ENCODE data around the gene RNF227.

Gene RNF227

DNA sequence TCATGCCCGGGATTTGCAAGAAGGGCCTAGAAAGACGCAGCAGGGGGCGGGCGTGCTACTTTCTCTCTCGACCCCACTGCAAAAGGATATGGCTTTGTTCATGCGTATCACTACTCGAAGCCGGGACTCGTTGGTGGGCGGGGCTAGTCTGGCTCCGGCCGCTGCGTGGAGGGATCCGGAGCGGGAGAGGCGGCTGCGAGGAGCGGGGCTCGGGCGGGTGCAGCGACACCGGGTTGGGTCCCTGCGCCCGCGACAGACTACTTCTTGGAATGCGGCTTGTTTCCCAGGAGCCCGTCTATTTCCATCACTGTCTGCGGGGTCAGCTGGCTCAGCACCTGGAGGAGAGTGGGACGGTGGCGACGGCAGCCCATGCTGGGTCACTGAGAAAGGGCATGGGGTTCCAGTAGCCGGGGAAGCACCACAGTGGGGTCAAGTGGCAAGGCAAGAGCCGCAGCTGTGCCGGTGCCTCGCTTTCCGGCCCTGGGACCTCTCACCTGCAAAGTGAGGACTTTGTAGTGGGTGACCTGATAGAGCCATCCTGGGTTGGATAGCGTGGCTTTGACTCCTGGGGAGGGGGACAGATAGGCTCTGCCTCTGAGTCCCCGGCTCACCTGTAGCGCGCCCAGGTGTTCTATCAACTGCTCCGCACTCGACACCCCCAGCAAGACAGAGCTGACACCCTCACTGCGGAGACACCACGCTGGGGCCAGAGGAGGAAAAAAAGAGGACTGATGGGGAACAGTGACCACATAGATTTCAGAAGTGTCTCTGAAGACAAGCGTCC lies 6.9 kb upstream of the RNF227 start:
- no peak for TF ChIP-seq CTCF (IDR thresholded peaks at IDR 0.05)

DNA sequence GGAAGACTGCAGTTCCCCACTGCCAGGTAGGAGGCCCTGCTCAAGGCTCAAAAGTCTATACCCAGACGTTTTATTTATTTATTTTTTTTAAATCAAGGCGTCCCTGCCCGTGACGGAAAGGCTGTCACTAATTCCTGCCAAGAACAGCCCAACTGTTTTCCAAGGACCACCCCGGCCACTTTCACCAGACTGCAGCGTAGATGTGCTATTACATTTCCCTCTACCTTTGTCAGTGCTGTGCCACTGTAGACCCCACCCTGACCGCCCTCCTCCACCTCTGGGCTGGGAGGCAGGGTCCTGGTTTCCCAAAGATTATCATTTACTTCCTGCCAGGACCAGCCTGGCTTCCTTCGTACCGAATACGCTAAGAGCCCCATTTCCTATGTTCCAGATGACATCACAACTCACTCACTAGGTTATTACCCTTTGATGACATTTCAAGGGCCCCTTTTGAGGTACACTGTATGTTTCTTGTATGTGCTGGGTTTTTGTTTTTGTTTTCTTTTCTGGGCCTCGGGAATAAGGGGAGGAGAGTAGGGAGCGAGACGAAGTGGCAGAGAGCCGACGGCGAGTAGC lies 6.3 kb upstream of the RNF227 start:
- no peak for TF ChIP-seq CTCF (IDR thresholded peaks at IDR 0.05)

GRCh38 chr17:7916808-7917207 lies 719 bp upstream of the RNF227 start:
- no peak for TF ChIP-seq CTCF (IDR thresholded peaks at IDR 0.05)

DNA sequence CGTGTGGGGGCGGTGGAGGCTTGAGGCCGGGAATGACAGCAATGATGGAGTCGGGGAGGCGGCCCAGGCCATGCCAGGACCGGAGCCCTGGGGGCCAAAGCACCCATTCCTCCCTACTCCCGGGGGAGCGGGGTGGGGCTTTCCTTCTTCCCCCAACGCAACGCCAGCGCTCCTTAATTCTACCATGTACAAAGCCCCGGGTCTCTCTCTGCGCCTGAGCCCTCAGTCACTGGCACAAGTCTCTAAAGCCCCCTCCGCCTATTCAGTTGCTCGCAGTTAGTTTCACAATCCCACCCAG lies 245 bp upstream of the RNF227 start:
- no peak for TF ChIP-seq CTCF (IDR thresholded peaks at IDR 0.05)

DNA sequence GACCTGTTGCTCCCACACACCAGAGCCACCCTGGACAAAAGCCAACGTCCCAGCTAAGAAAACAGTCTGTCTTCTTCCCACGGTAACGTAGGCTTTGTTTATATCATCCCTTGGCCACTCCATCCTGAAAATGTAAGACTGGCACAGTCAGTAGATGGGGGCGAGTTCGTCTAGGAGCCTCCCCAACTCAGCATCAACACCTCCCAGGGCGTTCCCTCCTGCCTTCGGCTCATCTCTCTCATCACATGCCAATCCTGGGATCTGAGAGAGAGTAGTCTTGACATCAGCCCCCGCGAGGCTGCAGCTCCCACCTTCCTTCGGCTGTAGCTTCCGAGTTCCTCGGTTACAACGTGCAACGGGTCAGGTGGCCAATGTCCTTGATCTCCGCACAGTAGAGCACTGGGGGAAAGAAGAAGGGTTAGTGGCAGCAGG lies 894 bp downstream of the RNF227 start:
- no peak for TF ChIP-seq CTCF (IDR thresholded peaks at IDR 0.05)

DNA sequence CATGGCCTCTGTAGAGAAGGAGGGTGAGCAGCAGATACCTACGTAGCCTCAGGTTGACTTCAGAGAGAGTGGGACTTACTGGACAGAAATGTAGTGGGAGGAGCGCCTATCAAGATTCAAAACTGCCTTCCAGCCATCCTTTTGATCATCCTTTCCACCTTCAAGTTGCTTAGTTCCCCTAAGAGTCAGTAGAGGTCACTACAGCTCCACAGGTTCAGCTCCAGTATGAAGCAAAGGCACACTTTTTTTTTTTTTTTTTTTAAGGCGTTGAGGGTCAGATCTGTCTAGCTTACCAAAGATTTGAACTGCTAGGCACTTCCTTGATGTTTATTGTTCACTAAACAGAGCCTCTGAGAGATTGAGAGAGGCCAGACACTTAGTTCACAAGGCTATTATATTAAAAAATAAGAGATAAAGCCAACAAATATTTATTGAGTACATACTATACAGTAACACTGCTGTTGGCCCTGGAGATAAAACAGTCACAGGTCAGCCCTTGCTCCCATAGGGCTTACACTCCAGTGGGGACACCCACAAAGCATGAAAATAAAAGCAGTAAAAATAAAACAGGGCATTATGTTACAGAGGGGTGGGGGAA lies 3.1 kb downstream of the RNF227 start:
- peak; percentile 73 for TF ChIP-seq CTCF (IDR thresholded peaks at IDR 0.05)

DNA sequence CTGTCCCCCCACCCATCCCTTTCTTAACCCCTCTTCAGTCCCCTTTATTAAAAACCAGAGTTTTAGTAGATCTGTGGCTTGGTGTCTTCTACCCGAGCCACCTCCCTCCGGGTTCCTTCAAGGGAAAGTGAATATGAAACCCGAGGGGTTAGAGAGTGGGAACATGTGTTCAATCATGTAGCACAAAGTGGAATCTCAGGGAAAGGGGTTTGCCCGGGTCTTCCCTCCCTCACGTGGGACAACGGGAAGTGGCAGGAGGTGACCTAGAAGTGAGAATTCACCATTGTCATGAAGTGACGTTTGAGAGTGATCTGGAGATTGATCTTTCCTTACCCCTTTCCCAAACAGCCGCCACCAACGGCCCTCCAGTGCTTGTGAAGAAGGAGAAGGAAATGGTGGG lies 5.0 kb downstream of the RNF227 start:
- TF ChIP-seq CTCF (IDR thresholded peaks at IDR 0.05), result no peak

All from LNCAP (cell line).